K562 (cell line): ENCODE results near the gene MBD5. TPM values are rescaled to one million over a fixed set of nuclear protein-coding genes. Genes with fewer than 3 reads are reported as not detected.

Experiments used
- ATAC-seq: fragments of 200-7000 bp; cut with Tn5 transposase; 3 replicates; pipeline ENCODE4 v1.9.1; 2020; ENCODE audit warnings: moderate library complexity
- BruUV-seq: library from RNA; stranded (reverse); fragments of 400-500 nt; replicated peaks from 2 replicates; lab custom pipeline; 2021; lab: Mats Ljungman, UMichigan
- CTCF ChIA-PET: fragments of 300-600 bp; formaldehyde crosslinking; extraction: SDS; loops from one replicate; lab custom pipeline; 2021; ENCODE audit warnings: low intra/inter-chr PET ratio; lab: Yijun Ruan, JAX
- POLR2A ChIA-PET: fragments of 300-600, 350-650 bp; sonication (Branson Sonifier 250); formaldehyde crosslinking; extraction: SDS; loops from one replicate; lab custom pipeline; 2021; ENCODE audit warnings: antibody characterized with exemption, inconsistent platforms; lab: Yijun Ruan, JAX
- DNase-seq, 4 experiments: peaks; one replicate each; pipeline versions ENCODE4 v3.0.0 to v3.0.0-alpha.2; 2011 to 2018; ENCODE audit warnings: low spot score in 3 of 4, mixed read lengths in 3 of 4; ENCODE audit errors: extremely low read depth in 1 of 4
- FAIRE-seq: peaks from 2 replicates; lab custom pipeline; 2011; peaks lifted over from hg19 to GRCh38; lab: Jason Lieb, UNC
- H2AFZ ChIP-seq: 2 replicates; pipeline ENCODE4 v1.6.0; 2011; ENCODE audit warnings: low read depth, low read length, control low read depth, inconsistent platforms
- H3K27ac ChIP-seq: fragments of 200-600 bp; 3 replicates; pipeline ENCODE4 v1.8.0; 2011; ENCODE audit warnings: low read depth, mild to moderate bottlenecking, control low read depth, inconsistent platforms, low read length, moderate library complexity, mixed read lengths; ENCODE audit errors: extremely low read depth
- H3K27me3 ChIP-seq, 2 experiments: fragments of 300-600 bp in 1 of 2; 2 replicates in 1 of 2; 3 replicates in 1 of 2; pipeline versions ENCODE4 v1.6.0 to v1.8.0; 2011; ENCODE audit warnings: inconsistent platforms in 2 of 2, low read length in 2 of 2, mild to moderate bottlenecking in 1 of 2, mixed read lengths in 1 of 2, moderate library complexity in 1 of 2; ENCODE audit not compliant: control insufficient read depth in 2 of 2, insufficient read depth in 2 of 2
- H3K36me3 ChIP-seq: fragments of 300-600 bp; 3 replicates; pipeline ENCODE4 v1.8.0; 2011; ENCODE audit warnings: mild to moderate bottlenecking, low read length, inconsistent platforms; ENCODE audit not compliant: control insufficient read depth, insufficient read depth
- H3K4me1 ChIP-seq, 2 experiments: fragments of 200-600 bp in 1 of 2; replicated peaks in 1 of 2; 2 replicates in 1 of 2; 3 replicates in 1 of 2; pipeline versions ENCODE4 v1.5.1 to v1.8.0; 2011; ENCODE audit warnings: inconsistent platforms in 2 of 2, low read length in 2 of 2, mild to moderate bottlenecking in 1 of 2, mixed read lengths in 1 of 2, moderate library complexity in 1 of 2; ENCODE audit not compliant: control insufficient read depth in 2 of 2, insufficient read depth in 2 of 2
- H3K4me2 ChIP-seq: 2 replicates; pipeline ENCODE4 v1.6.1; 2011; ENCODE audit warnings: low read length, control low read depth, inconsistent platforms, mixed read lengths; ENCODE audit not compliant: insufficient read depth
- H3K4me3 ChIP-seq: fragments of 200-600 bp; sonication (generic), shearing (Covaris generic); 2 replicates; pipeline ENCODE4 v1.5.1; 2016; ENCODE audit warnings: control low read depth, inconsistent platforms
- H3K79me2 ChIP-seq: fragments of 200-600 bp; 3 replicates; pipeline ENCODE4 v1.8.0; 2011; ENCODE audit warnings: low read length, inconsistent platforms; ENCODE audit not compliant: control insufficient read depth, insufficient read depth
- H3K9ac ChIP-seq, 2 experiments: 2 replicates each; pipeline versions ENCODE4 v1.6.0 to v1.6.1; 2011; ENCODE audit warnings: low read depth in 2 of 2, low read length in 2 of 2, control low read depth in 1 of 2, inconsistent platforms in 1 of 2, mild to moderate bottlenecking in 1 of 2, mixed read lengths in 1 of 2; ENCODE audit not compliant: insufficient read depth in 1 of 2
- H3K9me1 ChIP-seq: one replicate; pipeline ENCODE4 v1.6.0; 2011; ENCODE audit warnings: inconsistent platforms, mild to moderate bottlenecking, low read length, moderate library complexity; ENCODE audit not compliant: control insufficient read depth, insufficient read depth
- H3K9me3 ChIP-seq: replicated peaks from 2 replicates; pipeline ENCODE4 v1.5.1; 2011; ENCODE audit warnings: low read depth, low read length, inconsistent platforms; ENCODE audit not compliant: control insufficient read depth, insufficient read depth
- H4K20me1 ChIP-seq: replicated peaks from 2 replicates; pipeline ENCODE4 v1.6.1; 2011; ENCODE audit warnings: low read length, inconsistent platforms, mixed read lengths; ENCODE audit not compliant: control insufficient read depth, insufficient read depth
- BMI1 ChIP-seq: fragments of 150-350 bp; IDR thresholded peaks from 2 replicates; pipeline ENCODE4 v1.6.1; 2014; ENCODE audit warnings: low read length
- E2F1 ChIP-seq: sonication (generic); formaldehyde crosslinking; IDR thresholded peaks from 2 replicates; pipeline ENCODE4 v1.8.1; 2023; ENCODE audit warnings: mild to moderate bottlenecking, missing genetic modification reagents, moderate library complexity
- HDAC6 ChIP-seq: IDR thresholded peaks from 2 replicates; pipeline ENCODE4 v1.6.1; 2012; ENCODE audit warnings: low read depth, mild to moderate bottlenecking, control low read depth, inconsistent platforms, low read length, moderate library complexity
- NFE2L1 ChIP-seq: fragments of 450-650 bp; IDR thresholded peaks from 2 replicates; pipeline ENCODE4 v1.6.1; 2016; ENCODE audit warnings: missing genetic modification characterization, low read depth, mild to moderate bottlenecking, missing compliant biosample characterization, moderate library complexity, borderline replicate concordance
- POLR2AphosphoS5 ChIP-seq: IDR thresholded peaks from 2 replicates; pipeline ENCODE4 v1.6.1; 2011; ENCODE audit warnings: mild to moderate bottlenecking, low read depth, low read length, moderate library complexity; ENCODE audit not compliant: control insufficient read depth, insufficient read depth
- TARDBP ChIP-seq: fragments of 450-650 bp; IDR thresholded peaks from 2 replicates; pipeline ENCODE4 v1.6.1; 2016
- WGBS: fragments of 100-300 bp; shearing (Covaris generic); methylation state at CpG from one replicate; pipeline ENCODE4 v1.1.6; 2016; ENCODE audit warnings: low coverage, mixed read lengths; ENCODE audit not compliant: insufficient coverage; ENCODE audit errors: missing lambda C conversion rate; 5-methylcytosine and 5-hydroxymethylcytosine counted together
- in situ Hi-C: fragments of 300-500 bp; cut with MboI; formaldehyde crosslinking; loops from 4 replicates; pipeline ENCODE4 v1.15.0; 2018; ENCODE audit warnings: inconsistent platforms, mixed read lengths
- intact Hi-C: fragments of 100-400 bp; cut with micrococcal nuclease; formaldehyde crosslinking; loops from 2 replicates; pipeline ENCODE4 v1.14.2; 2022
- polyA plus RNA-seq, 8 experiments: library from polyadenylated mRNA; depleted of rRNA in 4 of 8; stranded (reverse) in 5 of 8; unstranded in 3 of 8; fragments of >200 nt; fragmentation: Nextera tagmentation in 2 of 8; fragmentation: Illumina TruSeq in 1 of 8; extraction: Ambion mirVana in 2 of 8; extraction: Trizol in 1 of 8; gene quantifications; 2 replicates each; pipeline versions ENCODE4 v1.2.1 to v1.2.3, GENCODE V29; 2011 to 2014; ENCODE audit warnings: inconsistent platforms in 1 of 8, missing spikeins in 1 of 8
- total RNA-seq, 7 experiments: library from RNA; depleted of rRNA in 6 of 7; stranded (reverse); fragments of >200 nt in 6 of 7; fragmentation: Illumina TruSeq in 2 of 7; extraction: Trizol in 2 of 7; gene quantifications; 2 replicates each; pipeline versions ENCODE4 v1.2.1 to v1.2.3, GENCODE V29; 2011 to 2021; ENCODE audit warnings: low replicate concordance in 1 of 7
- TF ChIP-seq, protein P1 (sequence below), 2 experiments: IDR thresholded peaks in 1 of 2; conservative IDR thresholded peaks in 1 of 2; 2 replicates each; pipeline ENCODE4 v1.6.1; 2016; ENCODE audit warnings: low read depth in 2 of 2, mild to moderate bottlenecking in 1 of 2, missing compliant biosample characterization in 1 of 2, missing genetic modification characterization in 1 of 2, moderate library complexity in 1 of 2

Gene MBD5
- total and polyA plus RNA-seq, 9 of the 15 experiments (the other 6 are each of a cell fraction or from before 2014, with no cell fraction given): 3.4 to 14.5 (median 9.0) TPM

DNA sequence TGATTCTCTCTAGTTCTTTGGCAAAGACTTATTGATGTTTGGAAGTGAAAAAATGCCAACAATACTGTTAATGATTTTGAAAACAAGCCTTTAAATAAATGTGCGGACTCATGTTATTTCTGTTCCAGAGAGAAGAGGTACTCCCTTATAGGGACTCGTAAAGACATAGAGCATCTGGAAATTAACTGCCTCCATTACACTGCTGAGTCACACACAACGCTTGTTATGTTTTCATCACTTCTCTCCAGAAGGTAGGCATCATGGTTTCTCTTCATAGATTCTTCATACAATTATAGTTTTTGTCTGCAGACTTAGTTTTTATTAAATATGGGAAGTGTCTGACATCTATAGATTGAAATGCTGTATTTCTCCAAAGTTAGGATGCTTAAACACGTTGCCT, 321.2 kb downstream of the MBD5 start:
- no TSS peak for BruUV-seq
- TF ChIP-seq BMI1 (no peak), NFE2L1 (no peak), POLR2AphosphoS5 (no peak), E2F1 (CRISPR knock-in tag) (no peak), TARDBP (no peak), HDAC6 (no peak)
- TF ChIP-seq, protein P1, sequence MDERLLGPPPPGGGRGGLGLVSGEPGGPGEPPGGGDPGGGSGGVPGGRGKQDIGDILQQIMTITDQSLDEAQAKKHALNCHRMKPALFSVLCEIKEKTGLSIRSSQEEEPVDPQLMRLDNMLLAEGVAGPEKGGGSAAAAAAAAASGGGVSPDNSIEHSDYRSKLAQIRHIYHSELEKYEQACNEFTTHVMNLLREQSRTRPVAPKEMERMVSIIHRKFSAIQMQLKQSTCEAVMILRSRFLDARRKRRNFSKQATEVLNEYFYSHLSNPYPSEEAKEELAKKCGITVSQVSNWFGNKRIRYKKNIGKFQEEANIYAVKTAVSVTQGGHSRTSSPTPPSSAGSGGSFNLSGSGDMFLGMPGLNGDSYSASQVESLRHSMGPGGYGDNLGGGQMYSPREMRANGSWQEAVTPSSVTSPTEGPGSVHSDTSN (CRISPR knock-in tag; IDR thresholded peaks at IDR 0.05; ENCODE audit: low read depth): no peak
- TF ChIP-seq, protein P1 (tag; conservative IDR thresholded peaks at IDR 0.05; ENCODE audit: low read depth): no peak
- H3K27me3 ChIP-seq: no peaks in the 10 kb centered on the region
- no peak overlapping the region for H3K4me2 ChIP-seq
- no peaks in the 10 kb centered on the region for H4K20me1 ChIP-seq
- H3K9me1 ChIP-seq: no peaks in the 10 kb centered on the region
- H2AFZ ChIP-seq: no peak overlapping the region
- H3K27ac ChIP-seq: no peak overlapping the region
- no peaks in the 10 kb centered on the region for H3K36me3 ChIP-seq
- H3K9me3 ChIP-seq: no peaks in the 10 kb centered on the region
- ChIA-PET CTCF (no interaction called here), POLR2A (no interaction called here)
- intact Hi-C loops (no loop called here), in situ Hi-C loops (no loop called here)
- FAIRE-seq: no peak
- no peak for DNase-seq
- no peaks in the 10 kb centered on the region for H3K4me1 ChIP-seq
- ATAC-seq: no peak
- H3K79me2 ChIP-seq: no peaks in the 10 kb centered on the region
- H3K4me3 ChIP-seq: no peak overlapping the region
- no peak overlapping the region for H3K9ac ChIP-seq
- WGBS: 3% methylated on average over 4 of the region's 4 CpGs
